Smooth muscle cell (in vitro differentiated cells): ENCODE measurements around the gene HSPA4L. TPM values are rescaled to one million over a fixed set of nuclear protein-coding genes. Genes with fewer than 3 reads are reported as not detected.

ENCODE experiments used
- DNase-seq: peaks from one replicate; lab custom pipeline; 2025; ENCODE audit not compliant: unreplicated experiment; lab: John Stamatoyannopoulos, UW
- H2AFZ ChIP-seq: fragments of 200-600 bp; sonication (generic); 2 replicates; pipeline ENCODE4 v1.6.0; 2016; ENCODE audit warnings: antibody characterized with exemption, low read depth, mild to moderate bottlenecking
- H3F3A ChIP-seq: fragments of 200-600 bp; sonication (generic); 2 replicates; pipeline ENCODE4 v1.6.0; 2017; ENCODE audit warnings: antibody characterized with exemption, low read depth
- H3K27ac ChIP-seq: fragments of 200-600 bp; sonication (generic); 2 replicates; pipeline ENCODE4 v1.5.1; 2016; ENCODE audit warnings: low read depth, mild to moderate bottlenecking
- H3K27me3 ChIP-seq: fragments of 200-600 bp; sonication (generic); 2 replicates; pipeline ENCODE4 v1.6.1; 2016; ENCODE audit warnings: low read depth, mild to moderate bottlenecking
- H3K36me3 ChIP-seq: fragments of 200-600 bp; sonication (generic); 2 replicates; pipeline ENCODE4 v1.5.1; 2016; ENCODE audit warnings: low read depth
- H3K4me1 ChIP-seq: fragments of 200-600 bp; sonication (generic); 2 replicates; pipeline ENCODE4 v1.5.1; 2016; ENCODE audit warnings: low read depth
- H3K4me2 ChIP-seq: fragments of 200-600 bp; sonication (generic); 2 replicates; pipeline ENCODE4 v1.6.0; 2016; ENCODE audit warnings: mild to moderate bottlenecking
- H3K4me3 ChIP-seq: fragments of 200-600 bp; sonication (generic); 2 replicates; pipeline ENCODE4 v1.5.1; 2016; ENCODE audit warnings: mild to moderate bottlenecking
- H3K79me2 ChIP-seq: fragments of 200-600 bp; sonication (generic); 2 replicates; pipeline ENCODE4 v1.6.0; 2016; ENCODE audit warnings: low read depth, mild to moderate bottlenecking
- H3K9ac ChIP-seq: fragments of 200-600 bp; sonication (generic); 2 replicates; pipeline ENCODE4 v1.6.0; 2016; ENCODE audit warnings: low read depth
- H3K9me3 ChIP-seq: fragments of 200-600 bp; sonication (generic); replicated peaks from 2 replicates; pipeline ENCODE4 v1.5.1; 2016; ENCODE audit warnings: low read depth
- H4K20me1 ChIP-seq: fragments of 200-600 bp; sonication (generic); 2 replicates; pipeline ENCODE4 v1.6.0; 2016; ENCODE audit warnings: low read depth
- WGBS: methylation state at CpG from one replicate; pipeline ENCODE4 v1.1.7; 2016; ENCODE audit warnings: low lambda C conversion rate; 5-methylcytosine and 5-hydroxymethylcytosine counted together
- polyA plus RNA-seq: library from polyadenylated mRNA; unstranded; fragments of >200 nt; fragmentation: Nextera tagmentation; extraction: Ambion mirVana; gene quantifications from 2 replicates; pipeline ENCODE4 v1.2.1, GENCODE V29; 2016
- total RNA-seq: library from RNA; depleted of rRNA; stranded (reverse); fragments of >200 nt; gene quantifications from 2 replicates; pipeline ENCODE4 v1.2.3, GENCODE V29; 2014
- TF ChIP-seq, protein P1 (sequence below): fragments of 200-600 bp; sonication (generic); IDR thresholded peaks from 2 replicates; pipeline ENCODE4 v1.5.1; 2017; ENCODE audit warnings: borderline replicate concordance, mild to moderate bottlenecking, antibody characterized with exemption; ENCODE audit not compliant: insufficient read depth, poor library complexity, severe bottlenecking

Gene HSPA4L
- total and polyA plus RNA-seq, 2 experiments from 2014 or later, result 0.95 to 5.0 TPM

DNA sequence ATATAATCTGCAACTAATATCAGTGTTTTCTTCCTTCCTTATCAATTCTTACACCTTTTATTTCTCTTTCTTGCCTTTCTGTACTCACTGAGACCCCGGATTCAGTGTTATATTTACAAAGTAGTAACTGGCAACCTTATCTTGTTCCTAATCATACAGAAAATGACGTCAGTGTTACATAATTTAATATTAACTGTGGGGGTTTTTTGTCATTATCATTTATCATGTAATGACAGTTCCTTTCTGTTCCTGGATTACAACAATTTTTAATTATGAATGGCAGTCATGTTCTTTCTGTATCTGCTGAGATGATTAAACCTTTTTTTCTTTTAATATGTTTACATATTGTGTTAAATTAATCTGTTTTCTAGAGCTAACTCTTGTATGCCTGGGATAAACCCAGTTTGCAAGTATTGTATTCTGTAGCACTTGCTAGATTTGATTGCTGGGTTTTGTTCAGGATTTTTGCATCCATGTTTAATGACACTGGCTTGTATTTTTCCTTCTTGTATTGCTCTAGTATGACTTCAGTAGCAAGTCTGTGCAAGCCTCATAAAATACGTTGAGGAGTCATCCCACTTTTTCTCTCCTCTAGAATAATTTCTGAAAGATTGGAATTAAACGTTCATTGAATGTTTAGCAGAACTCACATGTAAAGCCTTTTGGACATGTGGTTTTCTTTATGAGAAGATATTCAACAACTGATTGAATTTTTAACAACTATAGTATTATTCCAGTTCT lies 10.4 kb upstream of the HSPA4L start:
- Histone ChIP-seq H3K9ac (no peak overlapping the region), H3K9me3 (no peaks in the 10 kb centered on the region), H3K27ac (no peak overlapping the region), H3K27me3 (no peaks in the 10 kb centered on the region), H3K36me3 (no peaks in the 10 kb centered on the region), H4K20me1 (no peaks in the 10 kb centered on the region), H3F3A (no peaks in the 10 kb centered on the region), H3K4me2 (no peak overlapping the region), H3K4me1 (no peaks in the 10 kb centered on the region), H3K79me2 (no peaks in the 10 kb centered on the region), H3K4me3 (no peak overlapping the region), H2AFZ (no peak overlapping the region)
- TF ChIP-seq, protein P1, sequence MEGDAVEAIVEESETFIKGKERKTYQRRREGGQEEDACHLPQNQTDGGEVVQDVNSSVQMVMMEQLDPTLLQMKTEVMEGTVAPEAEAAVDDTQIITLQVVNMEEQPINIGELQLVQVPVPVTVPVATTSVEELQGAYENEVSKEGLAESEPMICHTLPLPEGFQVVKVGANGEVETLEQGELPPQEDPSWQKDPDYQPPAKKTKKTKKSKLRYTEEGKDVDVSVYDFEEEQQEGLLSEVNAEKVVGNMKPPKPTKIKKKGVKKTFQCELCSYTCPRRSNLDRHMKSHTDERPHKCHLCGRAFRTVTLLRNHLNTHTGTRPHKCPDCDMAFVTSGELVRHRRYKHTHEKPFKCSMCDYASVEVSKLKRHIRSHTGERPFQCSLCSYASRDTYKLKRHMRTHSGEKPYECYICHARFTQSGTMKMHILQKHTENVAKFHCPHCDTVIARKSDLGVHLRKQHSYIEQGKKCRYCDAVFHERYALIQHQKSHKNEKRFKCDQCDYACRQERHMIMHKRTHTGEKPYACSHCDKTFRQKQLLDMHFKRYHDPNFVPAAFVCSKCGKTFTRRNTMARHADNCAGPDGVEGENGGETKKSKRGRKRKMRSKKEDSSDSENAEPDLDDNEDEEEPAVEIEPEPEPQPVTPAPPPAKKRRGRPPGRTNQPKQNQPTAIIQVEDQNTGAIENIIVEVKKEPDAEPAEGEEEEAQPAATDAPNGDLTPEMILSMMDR, result no peak
- WGBS, result 81% methylated on average over 4 of the region's 4 CpGs
- no peak for DNase-seq

DNA sequence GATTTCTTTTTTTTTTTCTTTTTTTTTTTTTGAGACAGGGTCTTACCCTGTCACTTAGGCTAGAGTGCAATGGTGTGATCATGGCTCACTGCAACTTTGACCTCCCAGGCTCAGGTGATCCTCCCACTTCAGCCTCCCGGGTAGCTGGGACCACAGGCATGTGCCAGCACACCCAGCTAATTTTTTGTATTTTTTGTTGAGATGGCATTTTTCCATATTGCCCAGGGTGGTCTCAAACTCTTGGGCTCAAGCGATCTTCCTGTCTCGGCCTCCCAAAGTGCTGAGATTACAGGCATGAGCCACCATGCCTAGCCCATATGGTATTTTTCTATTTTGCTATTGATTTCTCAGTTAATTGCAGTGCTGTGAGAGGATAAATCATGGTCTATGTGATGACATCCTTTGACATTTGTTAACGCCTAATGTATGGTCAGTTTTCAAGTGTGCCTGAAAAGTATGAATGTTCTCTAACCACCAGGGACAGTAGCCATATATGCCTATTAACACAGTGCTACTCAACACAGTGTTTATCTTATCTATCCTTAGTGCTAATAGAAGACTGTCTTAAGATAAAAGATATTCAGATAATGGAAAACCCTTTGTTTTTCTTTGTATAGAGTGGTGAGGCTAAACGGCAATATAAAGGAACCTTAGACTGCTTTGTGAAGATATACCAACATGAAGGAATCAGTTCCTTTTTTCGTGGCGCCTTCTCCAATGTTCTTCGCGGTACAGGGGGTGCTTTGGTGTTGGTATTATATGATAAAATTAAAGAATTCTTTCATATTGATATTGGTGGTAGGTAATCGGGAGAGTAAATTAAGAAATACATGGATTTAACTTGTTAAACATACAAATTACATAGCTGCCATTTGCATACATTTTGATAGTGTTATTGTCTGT lies 9.1 kb upstream of the HSPA4L start:
- DNase-seq, result no peak
- TF ChIP-seq, protein P1, result no peak
- Histone ChIP-seq H3K4me1 (no peaks in the 10 kb centered on the region), H3K9ac (no peak overlapping the region), H3K4me3 (no peak overlapping the region), H3K9me3 (no peaks in the 10 kb centered on the region), H3K27me3 (no peaks in the 10 kb centered on the region), H3K27ac (no peak overlapping the region), H3K79me2 (no peaks in the 10 kb centered on the region), H2AFZ (no peak overlapping the region), H3K4me2 (no peak overlapping the region), H3F3A (no peaks in the 10 kb centered on the region), H4K20me1 (no peaks in the 10 kb centered on the region), H3K36me3 (no peaks in the 10 kb centered on the region)
- 88% methylated on average over 10 of the region's 10 CpGs for WGBS

DNA sequence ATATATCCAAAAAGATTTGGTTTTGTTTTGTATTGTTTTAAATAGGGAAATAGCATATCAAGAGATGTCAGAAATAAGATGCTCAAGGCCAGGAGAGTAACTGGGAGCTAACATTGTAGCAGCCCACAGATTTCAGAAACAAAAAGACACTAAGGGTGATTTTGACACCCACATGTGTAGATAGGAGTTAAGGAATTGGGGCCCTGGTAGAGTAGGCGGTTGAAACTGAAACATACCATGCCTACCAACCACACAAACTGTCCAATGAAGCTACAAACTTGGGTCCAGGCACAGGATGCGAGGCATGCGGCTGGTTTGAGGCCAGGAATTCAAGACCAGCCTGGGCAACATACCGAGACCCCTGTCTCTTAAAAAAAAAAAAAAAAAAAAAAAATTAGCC lies 6.3 kb upstream of the HSPA4L start:
- 93% methylated on average over 4 of the region's 4 CpGs for WGBS

More for the DNA sequence above, 6.3 kb upstream of the HSPA4L start:
- no peaks in the 10 kb centered on the region for H3K36me3 ChIP-seq
- H3F3A ChIP-seq, result peaks cover under 1% of the 10 kb centered on the region
- DNase-seq, result no peak
- H3K27me3 ChIP-seq, result no peaks in the 10 kb centered on the region
- no peaks in the 10 kb centered on the region for H4K20me1 ChIP-seq
- no peak overlapping the region for H3K9ac ChIP-seq
- no peaks in the 10 kb centered on the region for H3K9me3 ChIP-seq
- no peak overlapping the region for H3K27ac ChIP-seq
- TF ChIP-seq, protein P1, result no peak
- H3K4me2 ChIP-seq, result no peak overlapping the region
- no peaks in the 10 kb centered on the region for H3K4me1 ChIP-seq
- no peak overlapping the region for H3K4me3 ChIP-seq
- H3K79me2 ChIP-seq, result no peaks in the 10 kb centered on the region
- no peak overlapping the region for H2AFZ ChIP-seq
